GM12878 (cell line): ENCODE measurements around the gene PUS7.

Experiments
- CREB1 ChIP-seq: IDR thresholded peaks from 2 replicates; pipeline ENCODE4 v1.6.1; 2012; ENCODE audit warnings: low read depth, mild to moderate bottlenecking, inconsistent platforms
- CTCF ChIP-seq, 3 experiments: IDR thresholded peaks in 2 of 3; conservative IDR thresholded peaks in 1 of 3; 2 replicates each; pipeline ENCODE4 v1.5.1; 2011; ENCODE audit warnings: low read depth in 3 of 3, low read length in 3 of 3, mild to moderate bottlenecking in 3 of 3, control low read depth in 2 of 3, moderate library complexity in 2 of 3, inconsistent platforms in 1 of 3, mixed read lengths in 1 of 3; ENCODE audit not compliant: control insufficient read depth in 2 of 3, insufficient read depth in 1 of 3; ENCODE audit errors: extremely low read depth in 1 of 3
- EED ChIP-seq: sonication (generic); IDR thresholded peaks from 2 replicates; pipeline ENCODE4 v1.6.1; 2016; ENCODE audit warnings: antibody characterized with exemption, low read depth
- EZH2 ChIP-seq: IDR thresholded peaks from 2 replicates; pipeline ENCODE4 v1.6.1; 2012; ENCODE audit warnings: low read depth, mild to moderate bottlenecking, control low read depth, inconsistent platforms, low read length, borderline replicate concordance; ENCODE audit not compliant: control insufficient read depth
- FOXK2 ChIP-seq: fragments of 450-650 bp; IDR thresholded peaks from 2 replicates; pipeline ENCODE4 v1.6.1; 2017; ENCODE audit warnings: mild to moderate bottlenecking, moderate library complexity
- IRF4 ChIP-seq: IDR thresholded peaks from 2 replicates; pipeline ENCODE4 v1.6.1; 2011; ENCODE audit warnings: low read depth, low read length
- POLR2AphosphoS2 ChIP-seq: IDR thresholded peaks from 2 replicates; pipeline ENCODE4 v1.6.1; 2011; ENCODE audit warnings: low read depth, mild to moderate bottlenecking, low read length, improper control_type of control experiment, moderate library complexity
- SIN3A ChIP-seq: IDR thresholded peaks from 2 replicates; pipeline ENCODE4 v1.6.1; 2012; ENCODE audit warnings: low read depth, low read length, improper control_type of control experiment
- SREBF2 ChIP-seq: IDR thresholded peaks from 2 replicates; pipeline ENCODE4 v1.6.1; 2012; ENCODE audit warnings: mild to moderate bottlenecking, low read length
- YY1 ChIP-seq: IDR thresholded peaks from 2 replicates; pipeline ENCODE4 v1.6.1; 2011; ENCODE audit warnings: low read depth, mild to moderate bottlenecking, low read length
- ZBTB11 ChIP-seq: fragments of 450-650 bp; formaldehyde crosslinking; IDR thresholded peaks from 2 replicates; pipeline ENCODE4 v1.5.0; 2022; ENCODE audit warnings: mild to moderate bottlenecking, missing genetic modification characterization
- TF ChIP-seq, protein P1 (sequence below): IDR thresholded peaks from 2 replicates; pipeline ENCODE4 v1.6.1; 2011; ENCODE audit warnings: borderline replicate concordance, low read depth, mild to moderate bottlenecking, moderate library complexity, mixed read lengths, low read length; ENCODE audit not compliant: insufficient read depth; ENCODE audit errors: extremely low read length

DNA sequence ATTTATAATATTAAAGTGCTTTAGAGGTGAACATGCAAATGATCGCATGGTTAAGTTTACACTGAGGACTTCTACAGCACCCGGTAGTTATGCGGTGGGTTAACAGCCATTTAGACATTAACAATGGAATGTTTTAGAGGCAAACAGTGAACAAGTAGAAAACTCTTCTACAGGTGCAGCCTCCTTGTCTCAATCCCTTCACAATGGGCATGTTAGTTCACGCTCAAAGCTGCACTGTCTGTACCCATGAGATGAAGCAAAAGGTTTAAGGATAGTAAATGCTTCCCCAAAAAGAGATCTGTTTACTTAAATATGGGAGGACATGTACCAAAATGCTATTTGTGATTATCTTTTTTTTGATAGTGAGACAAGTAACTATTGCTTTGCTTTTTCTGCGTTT is 25.1 kb downstream of the PUS7 start:
- TF ChIP-seq POLR2AphosphoS2, result no peak
- no peak for TF ChIP-seq CTCF (IDR thresholded peaks at IDR 0.05 in 2 of 3, conservative IDR thresholded peaks at IDR 0.05 in 1 of 3; ENCODE audit: control insufficient read depth in 2 of 3, extremely low read depth in 1 of 3, insufficient read depth in 1 of 3, low read depth in 3 of 3, low read length in 3 of 3)
- no peak for TF ChIP-seq SREBF2
- no peak for TF ChIP-seq YY1
- TF ChIP-seq EED, result no peak
- TF ChIP-seq ZBTB11 (CRISPR knock-in tag), result no peak
- TF ChIP-seq EZH2, result no peak
- TF ChIP-seq SIN3A, result no peak
- TF ChIP-seq CREB1, result no peak
- no peak for TF ChIP-seq IRF4
- TF ChIP-seq FOXK2, result no peak
- TF ChIP-seq, protein P1, sequence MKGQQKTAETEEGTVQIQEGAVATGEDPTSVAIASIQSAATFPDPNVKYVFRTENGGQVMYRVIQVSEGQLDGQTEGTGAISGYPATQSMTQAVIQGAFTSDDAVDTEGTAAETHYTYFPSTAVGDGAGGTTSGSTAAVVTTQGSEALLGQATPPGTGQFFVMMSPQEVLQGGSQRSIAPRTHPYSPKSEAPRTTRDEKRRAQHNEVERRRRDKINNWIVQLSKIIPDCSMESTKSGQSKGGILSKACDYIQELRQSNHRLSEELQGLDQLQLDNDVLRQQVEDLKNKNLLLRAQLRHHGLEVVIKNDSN, result no peak
